Measurements from ENCODE around the gene PEA15. TPM values are rescaled to one million over a fixed set of nuclear protein-coding genes. Genes with fewer than 3 reads are reported as not detected.

PEA15 gene
- total and polyA plus RNA-seq, 10 of the 15 experiments (the other 5 are each of a cell fraction or from before 2014, with no cell fraction given), result 15.1 to 269 (median 65.6) TPM

- TF ChIP-seq ZBTB33 (IDR thresholded peaks at IDR 0.05) (no peak), NKRF (conservative IDR thresholded peaks at IDR 0.05) (no peak), POLR2A (IDR thresholded peaks at IDR 0.05; ENCODE audit: low read depth, low read length) (no peak), JUNB (IDR thresholded peaks at IDR 0.05) (peak; percentile 81), MEF2B (IDR thresholded peaks at IDR 0.05; ENCODE audit: partially characterized antibody, poor library complexity, severe bottlenecking) (peak; percentile 68), ZNF622 (IDR thresholded peaks at IDR 0.05) (no peak), EP300 (IDR thresholded peaks at IDR 0.05; ENCODE audit: borderline replicate concordance in 1 of 2, control insufficient read depth in 1 of 2, low read depth in 2 of 2, low read length in 2 of 2) (peak in 1 of 2 experiments; percentile 57; a peak in 2 of 4 replicates), CHD4 (IDR thresholded peaks at IDR 0.05) (no peak), TARDBP (IDR thresholded peaks at IDR 0.05; ENCODE audit: borderline replicate concordance) (no peak), RUNX3 (IDR thresholded peaks at IDR 0.05; ENCODE audit: low read length) (peak; percentile 99), PBX3 (IDR thresholded peaks at IDR 0.05; ENCODE audit: insufficient replicate concordance, low read depth, low read length) (no peak), BCL3 (IDR thresholded peaks at IDR 0.05; ENCODE audit: borderline replicate concordance, insufficient read depth, low read depth, low read length, poor library complexity, severe bottlenecking) (peak; percentile 91), MAX (IDR thresholded peaks at IDR 0.05; ENCODE audit: low read depth, low read length) (no peak), BRCA1 (IDR thresholded peaks at IDR 0.05; ENCODE audit: low read depth, low read length) (no peak), ZBTB40 (IDR thresholded peaks at IDR 0.05; ENCODE audit: borderline replicate concordance) (no peak), HDAC2 (IDR thresholded peaks at IDR 0.05) (no peak)
Measured at GRCh38 chr1:160169553-160170399, 35.4 kb upstream of the PEA15 start (continued).

Data from GM12878 (cell line).